ENCODE results near the gene PIK3C2G.

GRCh38 chr12:18683327-18684013 lies 422.2 kb downstream of the PIK3C2G start:
- TF ChIP-seq CTCF (conservative IDR thresholded peaks at IDR 0.05; ENCODE audit: low read length), result no peak
- TF ChIP-seq EZH2phosphoT487 (IDR thresholded peaks at IDR 0.05; ENCODE audit: borderline replicate concordance, low read depth, low read length), result no peak
